HG03565 (cell line): ENCODE measurements around the gene SIGMAR1.

Experiments used
- ATAC-seq: cut with Tn5 transposase; IDR thresholded peaks from one replicate; pipeline ENCODE4 v1.9.1; 2021; ENCODE audit warnings: mild to moderate bottlenecking, moderate library complexity; ENCODE audit not compliant: unreplicated experiment

Gene SIGMAR1

DNA sequence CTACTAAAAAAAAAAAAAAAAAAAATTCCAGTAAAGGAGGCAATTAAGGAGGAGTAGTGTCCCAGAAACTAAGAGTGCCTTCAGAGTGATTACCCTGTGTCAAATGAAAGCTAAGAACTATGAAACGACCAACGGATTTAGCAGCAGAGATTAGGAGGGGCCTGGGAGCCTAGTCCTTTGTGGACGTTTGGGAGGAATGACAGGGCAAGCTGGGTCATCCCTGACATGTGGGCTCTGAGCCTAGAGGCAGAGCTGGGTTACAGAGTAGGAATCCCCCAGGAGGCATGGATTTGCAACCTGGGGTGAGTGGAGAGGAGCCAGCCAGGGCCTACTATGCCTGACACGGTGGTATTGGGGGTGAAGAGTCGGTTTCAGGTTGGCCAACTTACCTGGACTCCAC lies 4.4 kb downstream of the SIGMAR1 start:
- ATAC-seq, result no peak

DNA sequence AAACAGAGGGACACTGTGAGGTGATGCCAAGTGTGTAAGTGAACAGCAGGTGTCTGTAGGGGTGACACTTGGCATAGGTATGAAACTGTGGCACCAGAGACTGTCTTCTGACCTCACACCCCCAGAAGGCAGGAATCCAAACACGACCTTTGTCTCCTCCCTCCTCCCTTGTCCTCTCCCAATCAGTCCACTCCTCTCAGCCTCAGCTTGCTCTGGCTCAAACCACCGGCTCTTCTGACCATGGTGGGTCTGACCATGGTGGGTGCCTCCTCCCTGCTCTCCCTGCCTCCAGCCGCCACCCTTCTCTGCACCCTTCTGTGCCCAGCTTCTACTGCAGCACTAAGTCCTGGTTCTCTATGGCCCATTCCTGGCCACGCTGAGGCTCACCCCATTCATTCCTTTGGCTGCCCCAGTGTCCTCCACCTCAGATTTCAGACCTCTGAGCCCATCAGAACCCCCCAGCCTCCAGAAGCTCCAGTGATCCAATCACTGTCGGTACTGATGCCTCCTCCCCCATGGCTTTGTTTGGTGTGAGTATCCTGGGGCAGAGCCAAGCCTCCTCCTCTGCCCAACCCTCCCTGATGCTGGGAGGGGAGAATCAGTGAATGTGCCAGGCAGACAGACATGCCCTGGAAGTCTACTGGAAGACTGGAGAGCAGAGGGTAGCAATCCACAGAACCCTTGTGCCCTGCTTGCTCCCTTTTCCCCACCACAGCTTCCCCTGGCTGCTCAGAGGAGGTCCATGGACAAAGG lies 7.0 kb downstream of the SIGMAR1 start:
- ATAC-seq, result no peak

DNA sequence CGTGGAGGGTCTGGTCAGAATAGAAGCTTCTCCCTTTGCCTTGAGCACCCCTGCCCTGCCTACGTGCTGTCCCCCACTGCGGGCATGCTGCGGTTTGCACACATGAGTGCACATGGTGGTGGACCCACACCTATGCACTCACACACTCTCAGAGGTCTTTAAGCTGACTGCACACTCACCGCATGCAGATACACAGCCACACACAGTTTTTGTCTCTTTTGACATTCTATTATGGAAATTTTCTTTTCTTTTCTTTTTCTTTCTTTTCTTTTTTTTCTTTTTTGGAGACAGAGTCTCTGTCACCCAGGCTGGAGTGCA lies 8.1 kb downstream of the SIGMAR1 start:
- ATAC-seq, result no peak

DNA sequence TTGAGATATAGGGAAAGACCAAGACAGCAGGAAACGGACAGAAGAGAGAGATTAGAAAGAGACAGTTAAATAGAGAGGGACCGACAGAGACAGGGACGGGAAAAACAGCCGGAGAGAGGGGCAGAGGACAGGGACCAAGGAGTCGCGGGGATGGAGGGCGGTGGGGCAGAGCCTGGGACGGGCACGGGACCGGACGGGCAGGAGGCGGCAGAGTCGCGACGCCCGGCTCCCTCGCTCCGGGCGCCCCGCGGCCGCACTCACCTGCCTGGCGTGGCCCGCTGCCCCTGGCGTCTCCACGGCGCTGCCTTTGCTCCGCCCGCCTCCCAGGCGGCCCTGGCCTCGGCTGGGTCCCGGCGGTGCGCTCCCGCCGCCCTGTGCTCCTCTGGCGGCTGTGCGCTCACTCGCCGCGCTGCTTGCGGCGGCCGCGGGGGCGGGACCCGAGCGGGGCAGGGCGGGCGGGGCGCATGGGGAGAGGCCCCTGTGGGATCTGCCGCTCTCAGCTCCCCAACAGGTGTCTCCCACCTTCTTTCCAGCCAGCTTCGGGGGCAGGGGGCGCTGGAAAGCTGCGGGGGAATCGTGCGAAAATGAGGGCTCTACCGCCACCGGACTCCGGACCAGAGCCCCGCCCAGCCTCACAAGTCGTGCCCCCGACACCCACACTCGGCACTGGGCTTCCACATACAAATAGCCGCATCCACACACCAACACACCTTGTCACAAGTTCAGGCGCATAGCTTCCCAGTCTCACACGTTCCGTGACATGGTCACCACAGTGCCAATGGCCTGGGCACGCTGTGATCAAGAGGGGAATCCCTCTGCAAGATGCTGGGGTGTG lies 8.7 kb downstream of the SIGMAR1 start, which contains the start of gene ARID3C:
ARID3C (minus strand) TSS at position 411 of the 835 bp plus-strand sequence. CDS start 1,052 bp downstream, outside the sequence.
- ATAC-seq, result no peak

DNA sequence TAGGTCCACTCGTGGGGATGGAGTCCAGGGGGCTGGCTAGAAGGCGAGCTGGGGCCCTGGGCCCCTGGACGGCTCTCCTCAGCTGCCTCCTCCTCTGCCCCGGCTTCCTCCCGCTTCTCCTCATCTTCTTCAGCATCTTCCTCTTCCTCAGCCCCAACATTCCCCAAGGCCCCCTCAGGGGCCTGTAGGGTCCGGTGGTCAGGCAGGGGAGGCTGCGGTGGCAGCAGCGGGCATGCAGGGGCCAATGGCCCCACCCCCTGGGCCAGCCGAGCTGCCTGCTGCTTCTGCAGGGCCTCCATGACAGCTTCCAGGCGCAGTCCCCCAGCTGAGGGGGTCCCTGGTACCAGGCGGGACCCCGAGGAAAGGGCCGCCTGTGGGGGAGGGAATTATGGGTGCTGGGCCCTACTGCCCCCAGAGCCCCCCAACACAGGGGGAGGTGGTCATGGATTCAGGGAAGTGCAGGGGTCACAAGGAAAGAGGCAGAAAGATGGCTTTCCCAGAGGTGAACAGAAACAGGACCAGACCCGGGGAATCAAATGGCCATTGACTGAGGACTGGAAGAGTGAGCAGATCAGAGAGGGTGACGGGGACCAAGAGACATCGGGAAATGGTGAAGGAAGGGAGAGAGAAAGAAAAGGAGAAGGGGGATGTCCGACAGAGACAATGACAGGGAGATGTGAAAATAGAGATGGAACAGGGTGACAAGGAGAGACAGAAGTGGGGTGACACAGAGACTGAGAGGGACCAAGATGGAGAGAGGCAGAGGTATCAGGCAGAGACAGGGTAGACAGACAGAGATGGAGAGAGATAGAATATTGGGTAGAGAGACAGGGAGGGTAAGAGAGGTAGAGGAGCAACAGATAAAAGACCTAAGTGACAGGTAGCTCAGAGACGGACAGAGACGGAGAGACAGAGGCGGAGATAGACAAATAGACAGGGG lies 9.6 kb downstream of the SIGMAR1 start:
- ATAC-seq, result no peak

DNA sequence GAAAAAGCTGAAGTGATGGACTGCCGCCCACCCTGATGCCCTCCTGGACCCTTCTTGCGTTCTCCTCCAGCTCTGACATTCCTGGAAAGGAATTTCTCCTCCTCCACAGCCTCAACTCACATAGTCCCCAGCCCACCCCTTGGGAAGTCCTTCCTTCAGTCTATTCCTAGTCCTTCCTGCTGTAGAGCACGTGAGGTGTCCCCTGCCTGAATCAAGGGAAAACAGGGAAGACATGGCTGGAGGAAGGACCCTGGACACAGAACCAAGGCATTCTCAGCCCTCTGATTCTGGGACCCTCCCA lies 12.5 kb downstream of the SIGMAR1 start:
- no peak for ATAC-seq

DNA sequence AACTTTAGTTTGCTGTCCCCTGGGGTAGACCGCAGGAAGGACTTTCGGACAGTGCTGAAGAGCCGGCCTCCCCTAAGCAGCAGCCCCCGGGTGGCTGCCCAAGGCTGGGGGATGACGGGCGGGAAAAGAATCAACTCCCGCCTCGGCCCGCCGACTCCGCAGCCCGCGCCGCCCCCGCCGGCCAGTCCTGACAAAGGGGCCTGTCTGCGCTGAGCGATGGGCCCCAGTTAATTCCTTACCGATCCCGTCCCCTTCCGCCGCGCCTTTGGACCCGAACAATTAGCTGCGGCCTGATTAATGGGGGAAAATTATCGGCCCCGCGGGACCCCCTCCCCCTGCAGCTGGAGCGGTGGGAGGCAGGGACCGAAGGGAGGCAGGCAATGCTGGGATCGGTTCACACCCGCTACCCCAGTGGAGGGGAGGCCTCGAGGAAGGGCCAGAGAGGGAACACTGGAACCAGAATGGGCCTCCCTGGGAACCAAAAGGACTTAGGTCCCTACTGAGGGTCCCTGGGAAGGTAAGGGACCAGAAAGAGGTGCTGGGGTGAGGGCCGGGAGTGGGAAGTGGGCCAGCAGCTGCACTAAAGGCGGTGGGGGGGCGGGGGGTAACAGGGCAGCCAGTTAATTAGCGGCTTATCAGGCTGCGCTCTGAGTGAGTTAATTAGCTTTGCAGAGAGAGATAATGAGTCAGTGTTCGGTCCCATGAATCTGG lies 13.0 kb downstream of the SIGMAR1 start:
- no peak for ATAC-seq

DNA sequence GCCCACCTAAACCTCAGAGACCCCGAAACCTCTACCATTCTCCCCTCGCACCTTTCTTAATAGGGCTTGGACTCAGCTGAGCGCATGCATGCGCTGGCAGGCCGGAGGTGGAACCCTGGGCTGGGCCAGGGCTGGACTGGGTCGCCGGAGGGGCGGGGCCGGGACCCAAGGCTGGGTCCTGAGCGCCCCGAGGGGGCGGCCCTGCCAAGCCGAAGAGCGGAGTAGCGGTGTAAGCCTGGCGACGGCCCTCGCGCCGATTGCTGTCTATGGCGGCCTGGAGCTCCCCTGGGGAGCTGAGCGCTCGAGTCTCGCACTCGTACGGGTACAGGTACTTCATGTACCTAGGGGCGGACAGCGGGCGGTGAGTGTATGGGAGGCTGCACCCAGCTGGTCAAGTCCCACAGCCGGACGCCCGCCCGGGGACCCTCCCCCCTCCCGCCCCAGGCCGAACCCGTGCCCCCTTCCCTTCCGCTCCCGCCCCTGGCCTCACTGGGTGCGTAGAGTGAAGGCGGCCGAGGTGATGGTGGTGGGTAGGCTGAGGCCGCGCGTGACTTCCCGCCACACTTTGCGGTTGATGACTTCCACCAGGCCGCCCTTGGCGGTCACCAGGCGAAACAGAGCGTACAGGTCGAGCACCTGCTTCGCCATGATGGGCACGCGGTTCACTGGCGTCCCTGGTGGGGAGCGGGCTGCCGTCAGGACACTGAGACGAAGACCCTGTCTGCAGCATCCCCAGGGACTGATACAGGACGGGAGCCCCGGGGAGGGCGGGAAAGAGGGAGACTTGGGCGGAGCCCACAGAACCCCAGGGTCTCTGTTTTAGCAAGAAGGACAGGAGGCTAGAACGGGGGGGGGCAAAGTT lies 14.0 kb downstream of the SIGMAR1 start:
- no peak for ATAC-seq

DNA sequence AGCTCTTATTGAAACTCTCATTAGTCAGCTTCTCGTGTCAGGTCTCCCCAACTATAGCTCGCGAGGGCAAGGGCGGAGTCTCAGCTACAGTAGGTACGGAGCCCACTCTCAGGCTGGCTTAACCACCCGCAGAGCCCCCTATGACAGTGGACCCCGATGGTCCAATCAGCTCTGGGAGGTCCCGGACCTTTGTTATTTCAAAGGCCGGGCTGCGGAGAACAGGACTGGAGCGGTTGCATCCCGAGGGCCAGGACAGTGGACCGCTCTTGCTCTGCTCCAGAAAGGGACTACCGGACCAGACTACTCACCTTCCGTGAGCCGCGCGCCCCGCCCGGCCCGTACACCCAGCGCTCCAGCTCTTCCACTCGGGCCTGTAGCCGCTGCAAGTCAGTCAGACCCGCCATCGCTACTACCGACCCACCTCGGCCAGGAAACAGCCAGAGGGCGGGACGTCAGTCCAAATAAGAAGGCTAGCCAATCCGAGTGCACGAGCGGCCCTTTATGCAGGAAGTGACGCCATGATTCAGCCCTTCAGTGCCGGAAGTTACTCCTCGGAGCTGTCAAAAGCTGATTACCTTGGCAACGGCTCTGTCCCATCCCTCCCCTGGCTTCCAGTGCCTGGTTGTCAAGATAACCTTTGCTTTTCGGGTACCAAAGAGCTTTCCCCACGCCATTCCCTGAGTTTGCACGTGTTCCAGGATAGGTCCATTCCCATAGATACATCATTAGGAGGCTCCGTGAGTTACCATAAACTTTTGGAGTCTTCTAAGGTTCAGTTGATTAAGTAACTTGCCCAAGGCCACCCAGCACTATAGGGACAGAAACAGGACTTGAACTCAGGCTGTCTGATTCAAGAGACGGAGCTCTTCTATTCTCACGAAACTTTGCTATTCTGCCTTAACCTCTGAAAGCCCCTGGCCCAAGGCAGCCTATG lies 17.3 kb downstream of the SIGMAR1 start, which contains the start of gene DCTN3:
DCTN3 (minus strand) TSS at position 435 of the 934 bp plus-strand sequence; CDS start at position 404, 31 bp downstream.
- peak; percentile 98 for ATAC-seq

DNA sequence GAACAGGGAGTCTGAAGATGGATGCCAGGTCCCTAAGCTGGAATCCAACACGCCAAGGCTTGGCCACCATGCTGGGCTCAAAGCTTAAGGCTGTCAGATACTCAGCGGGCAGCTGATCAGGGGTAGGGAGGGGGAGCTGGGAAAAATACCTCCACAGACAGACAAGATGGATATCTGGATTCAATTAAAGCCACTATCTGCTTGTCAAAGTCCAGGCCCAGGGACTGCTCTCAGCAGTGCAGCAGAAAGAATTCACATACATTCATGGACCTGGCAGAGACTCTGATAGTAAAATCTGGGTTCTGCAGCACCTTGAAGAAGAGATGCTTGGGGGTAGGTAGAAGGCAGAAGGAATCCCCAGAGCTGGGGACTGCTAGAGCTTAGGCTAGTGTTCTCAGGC lies 22.5 kb downstream of the SIGMAR1 start:
- ATAC-seq, result no peak

DNA sequence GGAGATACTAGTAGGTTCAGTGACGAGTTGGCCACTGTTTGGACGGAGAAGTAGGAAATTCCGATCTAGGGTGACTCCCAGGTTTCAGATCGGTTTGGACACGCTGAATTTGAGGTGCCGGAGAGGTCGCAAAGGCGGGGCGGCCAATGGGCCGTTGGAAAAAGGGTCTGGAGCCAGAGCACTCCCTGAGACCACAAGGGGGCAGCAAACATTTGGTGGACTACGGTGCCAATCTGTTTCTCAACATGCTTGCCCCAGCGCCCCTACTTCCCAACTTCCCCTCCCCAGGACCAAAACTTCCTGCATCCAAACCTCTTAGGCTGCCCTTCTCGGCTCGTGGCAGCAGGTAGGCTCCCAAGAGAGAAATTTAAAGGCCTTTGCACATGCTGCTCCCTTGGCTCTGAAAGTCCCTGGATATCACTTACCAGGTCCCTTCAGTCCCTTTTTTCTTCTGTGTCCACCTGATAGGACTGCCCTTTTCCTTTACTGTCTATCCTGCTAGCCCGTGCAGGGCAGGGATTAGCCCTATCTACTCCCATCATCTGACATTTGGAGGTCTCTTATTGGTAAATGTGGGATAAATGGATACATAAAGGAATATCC lies 24.7 kb downstream of the SIGMAR1 start:
- no peak for ATAC-seq

DNA sequence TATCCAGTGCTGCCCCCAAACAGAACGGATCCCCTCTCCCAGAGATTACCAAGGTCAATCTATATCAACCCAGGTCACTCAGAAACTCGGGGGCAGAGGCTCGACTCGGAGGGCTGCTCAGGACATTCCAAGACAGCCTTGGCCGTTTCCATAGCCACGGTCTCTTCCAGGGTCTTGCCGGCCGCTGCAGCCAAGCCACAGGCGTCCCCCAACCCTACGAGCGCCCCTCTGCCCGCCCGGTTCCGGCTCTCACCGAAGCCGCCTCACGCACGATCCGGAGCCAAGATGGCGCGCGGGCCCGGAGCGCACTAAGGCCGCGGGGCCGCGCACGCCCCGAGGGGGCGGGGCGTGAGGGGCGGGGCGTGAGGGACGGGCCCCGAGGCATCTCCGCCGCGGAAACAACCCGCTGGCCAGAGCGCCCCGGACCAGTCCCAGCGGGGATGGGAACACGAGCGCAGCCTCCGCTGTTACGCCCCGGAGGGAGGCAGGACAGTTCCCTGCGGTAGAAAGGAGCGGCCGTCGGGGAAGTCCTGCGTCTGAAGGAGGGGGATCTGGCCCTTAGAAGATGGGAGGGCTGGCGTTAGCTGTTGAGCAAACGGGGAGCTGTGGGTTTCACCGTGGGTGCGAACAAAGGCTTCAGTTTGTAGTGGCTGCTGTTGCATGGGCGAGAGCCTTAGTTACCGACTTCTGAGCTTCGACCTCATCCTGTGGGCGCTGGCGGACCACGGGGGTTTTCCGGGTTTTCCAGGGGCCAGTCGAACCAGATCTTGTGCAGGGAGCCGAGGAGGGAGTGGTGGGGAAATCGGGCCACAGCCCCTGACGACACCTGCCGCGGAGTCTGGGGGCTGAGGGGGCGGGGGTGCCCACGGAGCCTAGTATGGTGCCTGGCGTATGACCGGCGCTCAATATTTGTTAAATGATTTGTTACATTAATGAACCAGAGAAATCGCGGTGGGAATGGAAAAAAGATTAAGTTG lies 25.5 kb downstream of the SIGMAR1 start, which contains the start of gene RPP25L:
RPP25L (minus strand) TSS at position 287 of the 977 bp plus-strand sequence. CDS start 801 bp downstream, outside the sequence.
- peak; percentile 69 for ATAC-seq

DNA sequence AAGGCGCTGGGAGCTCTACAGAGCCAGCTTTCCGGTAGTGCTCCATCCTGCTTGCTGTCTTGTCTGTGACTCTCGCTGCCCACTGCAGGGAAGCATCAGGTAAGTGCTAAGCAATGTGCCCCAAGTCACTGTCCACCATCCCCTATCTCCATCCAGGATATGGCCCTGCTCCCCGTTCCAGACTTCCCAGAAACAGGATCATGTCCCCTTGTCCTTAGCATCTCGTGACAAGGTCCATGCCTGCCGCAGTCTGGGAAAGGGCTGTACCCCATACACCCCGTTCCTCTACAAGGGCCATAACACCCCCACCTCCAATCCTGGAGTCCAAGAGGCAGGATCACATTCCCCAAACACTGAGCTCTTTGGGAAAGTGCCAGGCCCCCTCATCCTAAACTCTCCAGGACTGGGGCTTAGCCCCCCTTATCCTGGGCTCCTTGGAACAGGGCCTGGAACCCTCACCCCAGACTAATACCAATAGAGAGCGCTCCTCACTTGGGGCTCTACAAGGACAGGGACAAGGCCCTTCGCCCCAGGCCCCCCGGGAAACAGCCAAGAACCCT lies 26.3 kb downstream of the SIGMAR1 start:
- ATAC-seq, result no peak

DNA sequence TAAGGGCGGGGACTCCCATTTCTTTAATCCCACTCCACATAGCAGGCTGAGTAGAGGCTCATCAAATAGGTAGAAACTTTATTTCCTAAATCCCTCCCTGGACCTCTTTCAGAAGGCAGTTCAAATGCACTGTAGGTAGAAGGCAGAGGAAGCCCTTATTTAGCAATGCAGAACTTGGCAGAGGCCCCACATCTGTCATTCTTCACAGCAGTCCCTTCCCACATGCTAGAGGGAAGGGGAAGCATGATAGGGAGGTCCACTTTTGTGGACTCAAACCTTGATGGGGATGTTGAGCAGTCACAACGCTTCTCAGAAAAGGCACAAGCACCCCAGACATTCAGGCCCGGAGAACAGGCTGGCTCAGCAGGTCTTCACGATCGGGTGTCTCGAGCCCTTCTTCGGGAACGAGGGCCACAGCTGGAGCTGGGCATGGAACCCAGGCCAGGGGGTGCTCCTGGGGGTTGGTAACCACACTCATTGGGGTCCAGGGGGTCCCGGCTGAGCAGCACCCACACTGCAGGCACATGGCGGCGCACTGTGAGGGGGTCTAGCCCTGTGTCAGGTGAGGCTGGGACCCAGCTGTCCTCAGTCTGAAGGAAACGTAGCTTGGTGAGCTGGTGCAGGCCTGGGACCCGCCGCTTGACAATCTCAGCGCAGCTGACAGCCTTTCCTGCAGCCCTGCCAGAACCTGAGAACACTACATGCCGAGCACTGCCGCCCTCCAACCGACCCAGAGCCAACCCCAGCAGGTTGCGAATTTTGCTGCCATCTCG lies 27.0 kb downstream of the SIGMAR1 start:
- ATAC-seq, result no peak

DNA sequence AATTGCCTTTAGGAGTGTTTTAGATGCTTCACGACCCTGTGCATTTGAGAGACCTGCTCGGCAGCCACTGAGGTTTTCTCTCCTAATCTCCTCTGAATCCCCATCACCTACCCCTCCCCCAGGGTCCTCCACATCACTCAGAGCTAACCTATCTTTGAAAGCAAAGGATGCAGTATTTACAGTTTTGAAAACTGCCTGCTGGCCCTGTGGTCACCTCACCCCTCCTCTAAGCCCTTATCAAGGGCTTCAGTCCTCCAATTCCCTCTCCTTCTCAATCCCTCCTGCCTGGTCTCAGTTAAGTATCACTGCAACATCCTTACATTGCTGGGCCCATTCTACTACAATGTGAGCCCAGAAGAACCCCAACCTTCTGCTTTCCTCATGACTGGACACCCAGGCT lies 30.3 kb downstream of the SIGMAR1 start:
- no peak for ATAC-seq

DNA sequence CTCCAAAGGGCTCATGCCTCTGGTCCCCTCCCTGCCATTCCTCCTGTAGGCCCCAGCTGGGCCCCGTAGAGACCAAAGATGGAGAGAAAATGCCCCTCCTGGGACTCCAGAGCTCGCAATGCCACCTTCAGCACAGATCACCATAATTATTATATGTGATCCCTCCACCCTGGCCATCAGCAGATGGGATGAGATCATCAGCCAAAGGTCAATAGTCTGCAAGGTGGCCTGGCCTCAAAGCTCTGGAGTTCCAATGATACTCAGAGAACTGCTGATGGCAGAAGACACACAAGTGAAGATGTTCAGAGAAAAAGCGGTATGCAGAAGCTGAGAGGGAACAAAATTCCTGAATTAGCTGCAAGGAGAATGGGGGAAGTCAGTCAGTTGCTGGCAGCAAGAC lies 30.7 kb downstream of the SIGMAR1 start:
- no peak for ATAC-seq
